ENCODE data around the gene ABCA9.
"Not testable (repeated sequence)": the region's sequence is repeated elsewhere in the genome, so short reads cannot be mapped to it uniquely, and the experiment has no call there.

ABCA9 gene

DNA sequence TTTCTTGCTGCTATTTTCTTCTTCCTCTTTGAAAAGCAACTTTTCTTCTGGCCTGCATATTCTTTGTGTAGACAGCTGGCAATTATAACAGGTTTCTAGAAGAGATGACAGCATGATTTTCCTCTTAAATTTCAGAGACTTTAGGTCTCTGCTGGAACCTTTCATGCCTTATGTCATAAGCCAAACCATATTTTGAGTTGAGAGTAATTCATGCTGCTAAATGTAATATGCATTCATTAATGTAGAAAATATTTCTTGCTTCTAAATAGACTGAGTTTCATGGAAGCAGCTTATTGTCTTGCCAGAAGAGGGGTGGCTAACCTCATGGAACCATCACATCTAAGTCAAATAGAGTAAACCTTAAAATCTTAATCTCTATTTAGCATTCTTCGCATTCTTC is 25.9 kb upstream of the ABCA9 start:
- Histone ChIP-seq H3K27ac (no peak overlapping the region), H3K9me3 (peaks cover 0 to 10% (median 7%) of the 10 kb centered on the region in 3 donors), H3K27me3 (no peaks in the 10 kb centered on the region), H3K36me3 (peaks cover 15 to 37% (median 16%) of the 10 kb centered on the region in 3 donors), H3K4me1 (no peaks in the 10 kb centered on the region), H3K4me3 (no peak overlapping the region)
- no peak for DNase-seq
- TF ChIP-seq, protein P1, sequence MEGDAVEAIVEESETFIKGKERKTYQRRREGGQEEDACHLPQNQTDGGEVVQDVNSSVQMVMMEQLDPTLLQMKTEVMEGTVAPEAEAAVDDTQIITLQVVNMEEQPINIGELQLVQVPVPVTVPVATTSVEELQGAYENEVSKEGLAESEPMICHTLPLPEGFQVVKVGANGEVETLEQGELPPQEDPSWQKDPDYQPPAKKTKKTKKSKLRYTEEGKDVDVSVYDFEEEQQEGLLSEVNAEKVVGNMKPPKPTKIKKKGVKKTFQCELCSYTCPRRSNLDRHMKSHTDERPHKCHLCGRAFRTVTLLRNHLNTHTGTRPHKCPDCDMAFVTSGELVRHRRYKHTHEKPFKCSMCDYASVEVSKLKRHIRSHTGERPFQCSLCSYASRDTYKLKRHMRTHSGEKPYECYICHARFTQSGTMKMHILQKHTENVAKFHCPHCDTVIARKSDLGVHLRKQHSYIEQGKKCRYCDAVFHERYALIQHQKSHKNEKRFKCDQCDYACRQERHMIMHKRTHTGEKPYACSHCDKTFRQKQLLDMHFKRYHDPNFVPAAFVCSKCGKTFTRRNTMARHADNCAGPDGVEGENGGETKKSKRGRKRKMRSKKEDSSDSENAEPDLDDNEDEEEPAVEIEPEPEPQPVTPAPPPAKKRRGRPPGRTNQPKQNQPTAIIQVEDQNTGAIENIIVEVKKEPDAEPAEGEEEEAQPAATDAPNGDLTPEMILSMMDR (IDR thresholded peaks at IDR 0.05): no peak
- intact Hi-C loops (cut with DNase I; ENCODE audit: low total_unique reads): no loop called here

DNA sequence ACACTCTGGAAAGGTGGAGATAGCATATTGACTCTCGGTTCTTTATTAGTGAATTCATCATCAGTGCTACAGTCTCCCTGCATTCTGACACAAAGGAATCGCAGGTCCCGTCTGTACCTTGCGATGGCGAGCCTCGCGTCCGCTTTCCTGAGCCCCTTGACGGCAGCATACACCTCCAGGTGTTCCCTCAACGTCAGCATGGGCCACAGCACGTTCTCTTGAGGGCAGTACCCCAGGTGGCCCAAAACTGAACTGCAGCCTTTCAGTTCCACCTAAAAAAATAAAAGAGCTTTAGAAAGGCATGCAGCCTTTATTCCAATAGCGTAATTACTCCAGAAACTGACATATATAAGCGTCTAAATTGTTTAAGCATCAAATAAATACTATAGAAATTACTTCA is 24.2 kb upstream of the ABCA9 start:
- H3K9me3 ChIP-seq: peaks cover 0 to 10% (median 7%) of the 10 kb centered on the region in 3 donors
- peaks cover 15 to 52% (median 16%) of the 10 kb centered on the region in 3 donors for H3K36me3 ChIP-seq
- H3K27ac ChIP-seq: no peak overlapping the region
- no peaks in the 10 kb centered on the region for H3K4me1 ChIP-seq
- TF ChIP-seq, protein P1 (IDR thresholded peaks at IDR 0.05): no peak
- H3K27me3 ChIP-seq: no peaks in the 10 kb centered on the region
- H3K4me3 ChIP-seq: no peak overlapping the region
- intact Hi-C loops (cut with DNase I; ENCODE audit: low total_unique reads): no loop called here
- no peak for DNase-seq

DNA sequence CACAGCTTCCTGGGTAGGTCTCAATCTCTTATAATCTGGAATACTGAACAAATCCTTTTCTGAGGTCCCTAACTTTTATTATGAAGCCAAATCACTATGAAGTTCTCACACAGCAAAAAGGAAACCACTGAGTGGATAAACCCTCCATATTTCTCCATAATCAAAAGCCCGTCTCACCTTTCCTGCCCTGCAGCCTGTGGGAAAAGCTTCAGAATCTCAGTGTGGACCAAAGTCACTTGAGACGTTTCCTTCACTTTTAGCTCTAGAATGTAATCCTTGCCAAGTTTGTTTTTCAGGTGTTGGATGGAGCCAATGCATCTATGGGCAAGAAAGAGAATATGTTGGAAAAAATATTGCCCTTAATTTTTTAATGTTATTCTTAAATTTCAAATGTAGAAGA is 22.0 kb upstream of the ABCA9 start:
- Histone ChIP-seq H3K27ac (no peak overlapping the region), H3K9me3 (peaks cover 0 to 10% (median 7%) of the 10 kb centered on the region in 3 donors), H3K36me3 (peaks cover 16 to 60% (median 23%) of the 10 kb centered on the region in 3 donors), H3K27me3 (no peaks in the 10 kb centered on the region), H3K4me1 (no peaks in the 10 kb centered on the region), H3K4me3 (no peak overlapping the region)
- DNase-seq: no peak
- intact Hi-C loops (cut with DNase I; ENCODE audit: low total_unique reads): no loop called here
- TF ChIP-seq, protein P1 (IDR thresholded peaks at IDR 0.05): no peak

DNA sequence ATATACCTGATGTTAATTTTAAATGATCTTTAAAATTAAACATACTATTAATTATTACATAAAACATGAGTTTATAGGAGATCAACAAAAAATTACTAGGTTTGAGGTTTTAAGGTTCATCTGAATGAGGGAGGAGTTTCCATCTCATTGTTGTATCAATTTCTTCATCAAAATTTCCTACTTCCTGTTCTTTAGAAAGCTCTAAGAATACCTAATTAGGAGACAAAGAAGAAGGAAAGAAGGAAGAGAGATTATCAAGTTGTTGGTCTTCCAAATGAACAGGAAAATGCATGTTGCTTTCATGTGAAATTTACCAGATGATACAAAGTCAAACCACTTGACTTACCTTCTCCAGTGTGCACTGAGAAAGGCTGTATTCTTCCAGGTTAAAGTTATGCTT is 18.1 kb upstream of the ABCA9 start:
- intact Hi-C loops (cut with DNase I; ENCODE audit: low total_unique reads): no loop called here
- no peak overlapping the region for H3K27ac ChIP-seq
- H3K4me1 ChIP-seq: no peaks in the 10 kb centered on the region
- peaks cover 12 to 45% (median 23%) of the 10 kb centered on the region in 3 donors for H3K36me3 ChIP-seq
- no peak for DNase-seq
- H3K9me3 ChIP-seq: peaks cover 0 to 10% (median 7%) of the 10 kb centered on the region in 3 donors
- no peaks in the 10 kb centered on the region for H3K27me3 ChIP-seq
- TF ChIP-seq, protein P1 (IDR thresholded peaks at IDR 0.05): no peak
- H3K4me3 ChIP-seq: no peak overlapping the region

GRCh38 chr17:69075823-69076222 is 15.1 kb upstream of the ABCA9 start:
- TF ChIP-seq, protein P1 (IDR thresholded peaks at IDR 0.05): no peak
- Histone ChIP-seq H3K36me3 (peaks cover 0 to 21% (median 9%) of the 10 kb centered on the region in 3 donors), H3K27me3 (no peaks in the 10 kb centered on the region), H3K9me3 (no peaks in the 10 kb centered on the region), H3K27ac (no peak overlapping the region), H3K4me1 (no peaks in the 10 kb centered on the region), H3K4me3 (no peak overlapping the region)
- intact Hi-C loops (cut with DNase I; ENCODE audit: low total_unique reads): no loop called here
- DNase-seq: no peak

DNA sequence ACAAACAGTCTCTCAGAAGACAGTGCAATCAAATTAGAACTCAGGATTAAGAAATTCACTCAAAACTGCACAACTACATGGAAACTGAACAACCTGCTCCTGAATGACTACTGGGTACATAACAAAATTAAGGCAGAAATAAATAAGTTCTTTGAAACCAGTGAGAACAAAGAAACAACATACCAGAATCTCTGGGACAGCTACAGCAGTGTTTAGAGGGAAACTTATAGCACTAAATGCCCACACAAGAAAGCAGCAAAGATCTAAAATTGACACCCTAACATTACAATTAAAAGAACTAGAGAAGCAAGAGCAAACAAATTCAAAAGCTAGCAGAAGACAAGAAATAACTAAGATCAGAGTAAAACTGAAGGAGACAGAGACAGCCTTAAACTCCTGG is 12.7 kb upstream of the ABCA9 start:
- H3K9me3 ChIP-seq; H3K27ac ChIP-seq; H3K4me1 ChIP-seq; H3K36me3 ChIP-seq; intact Hi-C loops (cut with DNase I; ENCODE audit: low total_unique reads); DNase-seq; H3K4me3 ChIP-seq; H3K27me3 ChIP-seq: not testable (repeated sequence)

- H3K4me3 ChIP-seq; DNase-seq; H3K27ac ChIP-seq; H3K36me3 ChIP-seq; intact Hi-C loops (cut with DNase I; ENCODE audit: low total_unique reads); H3K4me1 ChIP-seq; H3K9me3 ChIP-seq; H3K27me3 ChIP-seq: not testable (repeated sequence)
Measured at GRCh38 chr17:69072803-69073256, 12.1 kb upstream of the ABCA9 start.

DNA sequence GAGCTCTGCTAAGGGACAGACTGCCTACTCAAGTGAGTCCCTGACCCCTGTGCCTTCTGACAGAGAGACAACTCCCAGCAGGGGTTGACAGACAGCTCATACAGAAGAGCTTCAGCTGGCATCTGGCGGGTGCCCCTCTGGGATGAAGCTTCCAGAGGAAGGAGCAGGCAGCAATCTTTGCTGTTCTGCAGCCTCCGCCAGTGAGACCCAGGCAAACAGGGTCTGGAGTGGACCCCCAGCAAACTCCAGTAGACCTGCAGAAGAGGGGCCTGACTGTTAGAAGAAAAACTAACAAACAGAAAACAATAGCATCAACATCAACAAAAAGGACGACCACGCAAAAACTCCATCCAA is 10.5 kb upstream of the ABCA9 start:
- H3K27me3 ChIP-seq; intact Hi-C loops (cut with DNase I; ENCODE audit: low total_unique reads); H3K4me1 ChIP-seq; H3K4me3 ChIP-seq; DNase-seq; H3K9me3 ChIP-seq; H3K27ac ChIP-seq; H3K36me3 ChIP-seq: not testable (repeated sequence)

GRCh38 chr17:69070378-69071232 is 9.9 kb upstream of the ABCA9 start:
- H3K9me3 ChIP-seq; H3K27me3 ChIP-seq; H3K36me3 ChIP-seq; H3K4me1 ChIP-seq; H3K27ac ChIP-seq; DNase-seq; H3K4me3 ChIP-seq; intact Hi-C loops (cut with DNase I; ENCODE audit: low total_unique reads): not testable (repeated sequence)

Measured in tibial artery (tissue), 4 donors.